HTR-8/SVneo (cell line): Measurements from ENCODE around the gene PRPF18.

Experiments used
- DNase-seq: peaks from one replicate; pipeline ENCODE4 v3.0.0; 2011; ENCODE audit warnings: low spot score, mixed read lengths; ENCODE audit not compliant: insufficient read length
- FAIRE-seq: peaks from 2 replicates; lab custom pipeline; 2011; peaks lifted over from hg19 to GRCh38; lab: Jason Lieb, UNC

PRPF18 gene

GRCh38 chr10:13661256-13661655 lies 74.5 kb downstream of the PRPF18 start:
- FAIRE-seq: no peak
- DNase-seq: no peak

DNA sequence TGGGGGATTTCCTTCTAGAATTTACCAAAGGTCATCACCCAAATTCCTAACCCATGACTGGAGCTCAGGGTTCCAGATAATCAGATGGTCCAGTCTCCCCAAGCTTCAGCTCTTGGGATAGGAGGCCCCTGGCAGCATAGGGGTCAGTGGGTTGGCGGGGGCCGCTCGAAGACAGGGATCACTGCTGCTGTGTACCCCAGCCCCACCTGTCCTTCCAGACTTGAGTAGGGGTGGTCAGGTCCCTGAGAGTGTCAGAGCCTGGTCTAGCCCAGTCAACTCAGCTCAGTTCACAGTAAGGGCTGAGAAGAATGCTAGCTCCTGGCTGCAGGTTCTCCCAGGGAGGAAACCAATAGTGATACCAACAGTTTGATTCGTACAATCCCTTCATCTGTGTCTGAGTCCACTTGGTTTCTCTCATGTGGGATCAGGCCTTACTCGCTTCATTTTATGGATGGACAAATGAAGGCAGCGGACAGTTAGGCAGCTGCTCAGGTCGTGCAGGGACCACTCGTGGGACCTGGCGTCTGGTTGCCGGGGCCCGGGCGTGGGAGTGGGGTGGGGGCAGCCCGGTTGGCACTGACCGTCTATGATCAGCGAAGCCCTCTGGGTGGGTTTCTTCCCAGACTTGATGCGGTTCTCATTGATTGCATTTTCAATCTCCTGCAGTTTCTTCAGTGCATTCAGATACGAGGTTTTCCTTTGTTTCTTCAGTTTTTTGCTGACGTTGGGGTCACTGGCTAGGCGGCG lies 78.9 kb downstream of the PRPF18 start:
- no peak for DNase-seq
- FAIRE-seq: no peak

- DNase-seq (no peak), FAIRE-seq (no peak)
Measured at GRCh38 chr10:13668126-13668525, 81.4 kb downstream of the PRPF18 start.

DNA sequence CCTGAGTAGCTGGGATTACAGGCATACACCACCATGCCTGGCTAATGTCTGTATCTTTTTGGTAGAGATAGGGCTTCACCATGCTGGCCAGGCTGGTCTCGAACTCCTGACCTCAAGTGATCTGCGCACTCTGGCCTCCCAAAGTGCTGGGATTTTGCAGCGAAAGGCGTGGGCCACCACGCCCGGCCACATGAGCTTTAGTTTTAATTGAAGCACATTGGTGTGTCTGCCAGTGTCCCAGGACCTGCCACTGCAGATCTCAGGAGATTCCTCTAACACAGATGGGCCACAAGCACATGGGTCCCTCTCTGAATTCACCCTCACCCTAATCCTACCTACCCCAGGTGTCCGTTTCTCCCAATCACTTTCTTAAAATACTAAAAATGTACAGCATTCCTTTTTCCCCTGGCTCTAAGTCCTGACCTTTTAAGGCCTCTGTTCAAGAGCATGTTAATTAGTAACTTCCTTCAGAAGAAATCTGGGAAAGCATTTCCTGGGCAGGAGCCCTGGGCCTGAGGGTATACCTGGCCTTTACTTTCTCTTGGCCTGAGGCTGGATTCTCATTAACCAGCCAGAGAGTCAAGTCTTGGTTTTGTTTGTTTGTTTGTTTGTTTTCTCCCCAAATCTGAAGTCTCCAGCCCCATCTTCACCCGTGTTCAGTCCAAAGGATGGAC lies 82.6 kb downstream of the PRPF18 start:
- FAIRE-seq: no peak
- no peak for DNase-seq

DNA sequence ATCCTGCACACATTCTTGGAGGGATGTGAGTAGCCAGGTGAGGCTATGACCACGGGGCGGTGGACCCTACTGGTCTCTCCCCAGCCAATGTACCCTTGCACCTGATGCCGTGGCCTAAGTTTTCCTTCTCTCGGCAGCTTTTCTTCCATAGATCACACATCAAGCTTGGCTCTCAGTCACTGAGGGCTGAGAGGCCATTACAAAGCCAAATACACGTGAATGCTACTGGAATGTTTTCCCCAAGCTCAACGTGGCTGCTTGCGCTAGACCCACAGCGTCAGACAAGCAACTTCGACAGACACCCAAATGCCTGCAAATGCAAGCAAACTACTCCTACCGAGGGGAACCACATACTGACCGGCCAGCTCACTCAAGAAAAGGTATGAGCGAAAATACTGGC lies 83.1 kb downstream of the PRPF18 start:
- FAIRE-seq (no peak), DNase-seq (no peak)

DNA sequence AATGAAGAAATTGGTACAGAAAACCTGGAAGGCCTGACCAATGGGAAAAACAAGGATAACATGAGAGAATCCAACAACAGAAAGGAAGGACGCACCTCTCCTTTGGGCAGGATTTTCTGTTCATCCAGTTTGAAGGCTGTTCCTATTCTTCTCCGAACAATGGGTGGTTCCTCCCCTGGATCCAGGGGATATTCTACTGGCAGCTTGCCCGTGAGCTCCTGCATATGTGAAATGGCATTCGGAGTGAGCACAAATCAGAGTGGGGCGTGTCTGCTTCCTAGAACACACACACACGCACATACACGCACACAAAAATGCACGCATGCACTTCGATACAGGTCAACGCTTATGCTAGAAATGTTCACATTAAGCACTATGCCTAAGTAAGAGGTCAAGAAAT lies 83.5 kb downstream of the PRPF18 start:
- DNase-seq (no peak), FAIRE-seq (no peak)

GRCh38 chr10:13671904-13672303 lies 85.1 kb downstream of the PRPF18 start:
- DNase-seq (no peak), FAIRE-seq (no peak)

- FAIRE-seq (no peak), DNase-seq (no peak)
Measured at GRCh38 chr10:13672548-13672947, 85.8 kb downstream of the PRPF18 start.

DNA sequence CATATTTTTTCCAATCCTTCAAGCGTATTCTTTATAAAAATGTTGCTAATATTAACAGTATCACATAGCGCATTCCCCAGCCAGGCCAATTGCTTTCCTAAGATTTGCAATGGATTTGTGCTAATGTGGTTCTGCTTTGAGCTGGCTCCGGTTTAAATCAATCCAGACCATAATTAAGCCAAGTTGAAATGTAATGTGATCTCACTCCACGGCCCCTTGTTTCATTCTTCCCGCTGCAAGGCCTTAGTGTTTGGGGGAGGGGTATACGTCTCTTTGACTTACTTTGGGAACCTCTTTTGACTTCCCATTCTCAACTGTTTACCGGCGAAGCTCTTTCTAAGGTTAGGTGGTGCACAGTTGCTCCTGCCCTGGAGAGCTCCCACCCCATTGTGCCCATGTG lies 86.4 kb downstream of the PRPF18 start:
- FAIRE-seq (no peak), DNase-seq (no peak)

DNA sequence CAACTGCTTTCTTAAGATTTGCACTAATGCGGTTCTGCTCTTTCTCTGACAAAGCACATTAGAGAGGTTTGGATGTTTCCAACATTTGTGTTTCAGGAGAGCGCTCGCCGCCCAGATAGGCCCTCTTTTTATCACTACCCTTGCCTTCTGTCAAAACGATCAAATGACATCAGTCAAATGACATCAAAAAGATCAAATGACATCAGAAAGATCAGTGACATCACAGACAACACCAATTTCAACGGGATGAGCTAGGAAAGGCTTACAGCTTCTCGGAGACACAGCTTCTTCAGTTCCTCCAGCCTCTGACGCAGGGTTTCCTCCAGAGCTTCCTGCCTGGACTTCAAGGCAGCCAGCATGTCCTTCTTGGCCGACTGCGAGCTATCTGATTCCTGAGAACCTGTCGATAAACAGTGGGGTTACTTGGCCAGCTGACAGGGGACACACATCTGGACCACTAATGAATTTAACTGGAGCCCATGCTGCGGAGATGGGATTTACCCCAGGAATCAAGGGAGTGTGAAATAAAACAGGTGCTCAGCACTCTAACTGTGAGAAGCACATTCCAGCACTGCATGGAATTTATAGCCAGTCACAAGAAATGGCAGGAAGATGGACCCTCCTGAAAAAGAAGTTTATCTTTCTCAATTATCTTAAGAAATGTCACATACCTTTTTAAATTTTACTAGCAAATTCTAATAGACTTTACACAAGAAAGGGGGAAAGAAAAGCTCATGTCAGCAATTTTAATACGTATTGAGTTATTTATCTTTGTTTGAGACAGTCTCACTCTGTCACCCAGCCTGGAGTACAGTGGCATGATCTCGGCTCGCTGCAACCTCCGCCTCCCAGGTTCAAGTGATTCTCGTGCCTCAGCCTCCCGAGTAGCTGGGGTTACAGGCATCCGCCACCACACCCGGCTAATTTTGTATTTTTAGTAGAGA lies 88.2 kb downstream of the PRPF18 start:
- DNase-seq (no peak), FAIRE-seq (no peak)

DNA sequence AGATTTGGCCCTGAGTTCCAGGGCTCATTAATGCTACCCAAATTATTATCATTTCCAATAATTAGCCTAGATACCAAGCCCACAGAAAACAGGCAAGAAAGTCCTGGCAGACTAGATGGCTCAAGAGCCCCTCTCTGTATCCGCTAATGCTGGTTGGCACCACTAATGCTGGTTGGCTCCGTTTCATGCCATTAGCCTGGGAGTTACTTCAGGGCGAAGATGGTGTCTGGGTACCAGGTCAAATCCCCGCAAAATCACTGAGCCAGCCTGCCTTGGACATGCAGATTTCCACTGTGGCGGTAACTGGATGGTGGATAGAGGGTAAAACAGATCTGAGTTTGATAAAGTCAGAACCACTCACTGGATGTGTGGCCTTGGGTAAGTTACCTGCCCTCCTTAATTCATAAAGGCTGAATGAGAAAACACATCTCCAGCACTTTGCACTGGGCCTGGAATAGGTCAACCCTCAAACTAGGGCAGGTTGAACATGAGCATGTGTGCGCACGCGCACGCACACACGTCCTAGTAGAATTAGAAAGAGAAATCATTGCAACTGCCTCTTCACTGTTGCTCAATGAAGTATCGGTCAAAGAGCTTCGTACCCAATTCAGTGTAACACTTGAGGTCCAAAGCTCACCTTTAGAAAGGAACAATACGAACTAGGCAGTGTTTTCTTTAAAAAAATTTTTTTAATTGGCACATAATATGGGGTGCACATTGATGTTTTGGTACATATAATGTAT lies 91.5 kb downstream of the PRPF18 start:
- DNase-seq (no peak), FAIRE-seq (no peak)
